Esophagus muscularis mucosa (tissue), 4 donors: Measurements from ENCODE around the gene COA3. TPM values are rescaled to one million over a fixed set of nuclear protein-coding genes. Genes with fewer than 3 reads are reported as not detected.

Source experiments
- DNase-seq: peaks from one replicate; pipeline ENCODE4 v3.0.0-alpha.2; 2017; ENCODE audit errors: extremely low spot score
- H3K27ac ChIP-seq, 4 donors: fragments of 200-600 bp; sonication (generic); replicated peaks in 1 of 4; 1 replicate in 3 of 4; 2 replicates in 1 of 4; pipeline ENCODE4 v1.5.1; 2016 to 2019; ENCODE audit warnings: mild to moderate bottlenecking in 1 of 4
- H3K27me3 ChIP-seq, 4 donors: fragments of 200-600 bp; sonication (generic); one replicate each; pipeline versions ENCODE4 v1.5.1 to v1.6.0; 2016 to 2019
- H3K36me3 ChIP-seq, 4 donors: fragments of 200-600 bp; sonication (generic); one replicate each; pipeline ENCODE4 v1.5.1; 2016 to 2019
- H3K4me1 ChIP-seq, 4 donors: fragments of 200-600 bp; sonication (generic); one replicate each; pipeline ENCODE4 v1.5.1; 2016 to 2019
- H3K4me3 ChIP-seq, 4 donors: fragments of 200-600 bp; sonication (generic); 1 replicate in 2 of 4; 2 replicates in 2 of 4; pipeline ENCODE4 v1.5.1; 2016 to 2019; ENCODE audit warnings: mild to moderate bottlenecking in 4 of 4, moderate library complexity in 1 of 4
- H3K9me3 ChIP-seq, 4 donors: fragments of 200-600 bp; sonication (generic); 1 replicate in 3 of 4; 2 replicates in 1 of 4; pipeline ENCODE4 v1.5.1; 2016 to 2019
- CTCF ChIP-seq, 3 experiments: fragments of 200-600 bp in 2 of 3; fragments of 450-650 bp in 1 of 3; sonication (generic) in 2 of 3; IDR thresholded peaks; one replicate each; pipeline ENCODE4 v1.5.1; 2017 to 2019; ENCODE audit warnings: antibody characterized with exemption in 3 of 3, mild to moderate bottlenecking in 2 of 3, moderate library complexity in 1 of 3
- EP300 ChIP-seq: sonication (generic); formaldehyde crosslinking; IDR thresholded peaks from one replicate; pipeline ENCODE4 v1.6.1; 2017; ENCODE audit warnings: antibody characterized with exemption
- POLR2A ChIP-seq: fragments of 450-650 bp; IDR thresholded peaks from one replicate; pipeline ENCODE4 v1.6.1; 2017; ENCODE audit warnings: antibody characterized with exemption, moderate library complexity, mild to moderate bottlenecking, low read depth
- POLR2AphosphoS5 ChIP-seq, 2 donors: sonication (generic); formaldehyde crosslinking; IDR thresholded peaks; one replicate each; pipeline ENCODE4 v1.6.1; 2017; ENCODE audit warnings: antibody characterized with exemption in 2 of 2
- WGBS: methylation state at CpG from one replicate; pipeline ENCODE4 v1.1.5; 2018; 5-methylcytosine and 5-hydroxymethylcytosine counted together
- intact Hi-C: fragments of 100-400 bp; cut with DNase I; formaldehyde crosslinking; loops from one replicate; pipeline ENCODE4 v1.15.1; 2023
- total RNA-seq, 4 donors: library from RNA; depleted of rRNA; stranded (reverse); fragments of >200 nt; gene quantifications; one replicate each; pipeline versions ENCODE4 v1.1.0 to v1.2.1, GENCODE V29; 2016

The COA3 gene
- total RNA-seq, 4 donors from 2014 or later: 65.9 to 74.6 (median 68.3) TPM

GRCh38 chr17:42832213-42832933, 33.9 kb upstream of the COA3 start:
- intact Hi-C loops: no loop called here
- no peaks in the 10 kb centered on the region for H3K27me3 ChIP-seq
- H3K9me3 ChIP-seq: no peaks in the 10 kb centered on the region
- H3K36me3 ChIP-seq: peaks cover 4 to 28% (median 26%) of the 10 kb centered on the region in 4 donors
- H3K27ac ChIP-seq: peak overlapping the region; percentile 86 to 95 (median 89)
- no peak for TF ChIP-seq POLR2A
- no peak for TF ChIP-seq CTCF (IDR thresholded peaks at IDR 0.05)
- TF ChIP-seq POLR2AphosphoS5 (IDR thresholded peaks at IDR 0.05): no peak
- TF ChIP-seq EP300: no peak
- DNase-seq: no peak
- peak overlapping the region; percentile 87 to 94 (median 92) for H3K4me3 ChIP-seq
- WGBS: 55% methylated on average over 9 of the region's 9 CpGs
- peaks cover 17 to 32% (median 25%) of the 10 kb centered on the region in 4 donors for H3K4me1 ChIP-seq

DNA sequence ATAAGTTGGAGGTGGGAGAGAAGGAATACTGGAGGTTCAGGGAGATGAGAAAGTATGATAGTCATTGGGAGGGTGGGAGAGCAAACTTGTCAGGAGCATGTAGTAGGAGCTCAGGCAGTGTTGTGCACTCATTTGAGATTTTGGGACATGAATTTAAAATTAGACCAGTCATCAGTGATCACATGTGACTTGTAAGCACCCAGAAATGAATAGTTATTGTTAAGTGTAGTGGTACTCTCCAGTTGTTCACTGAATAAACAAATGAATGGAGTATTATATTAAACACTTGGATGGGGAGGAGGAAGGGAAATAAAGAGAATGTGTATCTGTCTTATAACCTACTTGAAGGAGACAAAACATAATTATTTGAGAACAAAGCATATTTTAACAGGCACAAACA, 32.5 kb upstream of the COA3 start:
- Histone ChIP-seq H3K4me1 (peaks cover 17 to 32% (median 25%) of the 10 kb centered on the region in 4 donors), H3K27ac (no peak overlapping the region), H3K9me3 (no peaks in the 10 kb centered on the region), H3K4me3 (no peak overlapping the region), H3K36me3 (peaks cover 0 to 14% (median 12%) of the 10 kb centered on the region in 4 donors), H3K27me3 (no peaks in the 10 kb centered on the region)
- DNase-seq: no peak
- TF ChIP-seq POLR2AphosphoS5 (IDR thresholded peaks at IDR 0.05): no peak
- no peak for TF ChIP-seq EP300
- TF ChIP-seq CTCF (IDR thresholded peaks at IDR 0.05): no peak
- TF ChIP-seq POLR2A: no peak
- intact Hi-C loops: no loop called here

GRCh38 chr17:42827472-42827871, 29.0 kb upstream of the COA3 start:
- no peak overlapping the region for H3K4me3 ChIP-seq
- H3K9me3 ChIP-seq: no peaks in the 10 kb centered on the region
- H3K36me3 ChIP-seq: no peaks in the 10 kb centered on the region
- TF ChIP-seq EP300: no peak
- TF ChIP-seq POLR2A: no peak
- TF ChIP-seq CTCF (IDR thresholded peaks at IDR 0.05): no peak
- TF ChIP-seq POLR2AphosphoS5 (IDR thresholded peaks at IDR 0.05): no peak
- H3K27ac ChIP-seq: no peak overlapping the region
- WGBS: 100% methylated on average over 1 of the region's 1 CpG
- H3K27me3 ChIP-seq: no peaks in the 10 kb centered on the region
- no peak for DNase-seq
- intact Hi-C loops: no loop called here
- peaks cover 17 to 27% (median 18%) of the 10 kb centered on the region in 4 donors for H3K4me1 ChIP-seq

GRCh38 chr17:42821176-42821575, 22.7 kb upstream of the COA3 start:
- WGBS: 94% methylated on average over 7 of the region's 7 CpGs
- no peaks in the 10 kb centered on the region for H3K9me3 ChIP-seq

More at GRCh38 chr17:42821176-42821575, 22.7 kb upstream of the COA3 start:
- no peak for DNase-seq
- Histone ChIP-seq H3K27ac (no peak overlapping the region), H3K36me3 (peaks cover 30 to 62% (median 59%) of the 10 kb centered on the region in 4 donors), H3K4me1 (peaks cover 14 to 27% (median 24%) of the 10 kb centered on the region in 4 donors), H3K27me3 (no peaks in the 10 kb centered on the region), H3K4me3 (no peak overlapping the region)
- intact Hi-C loops: loop anchor here (5.0 kb wide), 2 partner anchors 39 to 99 kb away; partner anchors contain the start of gene WNK4
- TF ChIP-seq POLR2A: no peak
- no peak for TF ChIP-seq POLR2AphosphoS5 (IDR thresholded peaks at IDR 0.05)
- TF ChIP-seq EP300: no peak
- TF ChIP-seq CTCF (IDR thresholded peaks at IDR 0.05): no peak
